Measurements from ENCODE around the gene KIFC3. TPM values are rescaled to one million over a fixed set of nuclear protein-coding genes. Genes with fewer than 3 reads are reported as not detected.
A peak's percentile ranks its signal among the peaks of the same experiment; 100 is the strongest.

Gene KIFC3
- polyA plus RNA-seq, 1 experiment, result 60.5 TPM

- ChIA-PET CTCF (interaction anchor here (0.7 to 1.8 kb wide), 3 partner anchors 140 to 279 kb away, joined by 3 to 4 read pairs (median 4); partner anchors contain the start of gene USB1), POLR2A (no interaction called here)
- TF ChIP-seq, protein P1, sequence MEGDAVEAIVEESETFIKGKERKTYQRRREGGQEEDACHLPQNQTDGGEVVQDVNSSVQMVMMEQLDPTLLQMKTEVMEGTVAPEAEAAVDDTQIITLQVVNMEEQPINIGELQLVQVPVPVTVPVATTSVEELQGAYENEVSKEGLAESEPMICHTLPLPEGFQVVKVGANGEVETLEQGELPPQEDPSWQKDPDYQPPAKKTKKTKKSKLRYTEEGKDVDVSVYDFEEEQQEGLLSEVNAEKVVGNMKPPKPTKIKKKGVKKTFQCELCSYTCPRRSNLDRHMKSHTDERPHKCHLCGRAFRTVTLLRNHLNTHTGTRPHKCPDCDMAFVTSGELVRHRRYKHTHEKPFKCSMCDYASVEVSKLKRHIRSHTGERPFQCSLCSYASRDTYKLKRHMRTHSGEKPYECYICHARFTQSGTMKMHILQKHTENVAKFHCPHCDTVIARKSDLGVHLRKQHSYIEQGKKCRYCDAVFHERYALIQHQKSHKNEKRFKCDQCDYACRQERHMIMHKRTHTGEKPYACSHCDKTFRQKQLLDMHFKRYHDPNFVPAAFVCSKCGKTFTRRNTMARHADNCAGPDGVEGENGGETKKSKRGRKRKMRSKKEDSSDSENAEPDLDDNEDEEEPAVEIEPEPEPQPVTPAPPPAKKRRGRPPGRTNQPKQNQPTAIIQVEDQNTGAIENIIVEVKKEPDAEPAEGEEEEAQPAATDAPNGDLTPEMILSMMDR (IDR thresholded peaks at IDR 0.05; ENCODE audit: insufficient read depth, low read depth, low read length), result peak; percentile 24; the same call in 1 of the 2 replicates
- Histone ChIP-seq H3K4me3 (ENCODE audit: low read depth, low read length) (no peak overlapping the region), H3K27me3 (ENCODE audit: control insufficient read depth, insufficient read depth, low read length) (peaks cover 2% of the 10 kb centered on the region), H3K36me3 (ENCODE audit: control insufficient read depth, insufficient read depth, low read length) (no peaks in the 10 kb centered on the region)
- DNase-seq (ENCODE audit: low read depth), result no peak
These were observed 79.1 kb downstream of the KIFC3 start for GRCh38 chr16:57723170-57723569.

- H3K36me3 ChIP-seq (ENCODE audit: control insufficient read depth, insufficient read depth, low read length), result no peaks in the 10 kb centered on the region
- TF ChIP-seq, protein P1 (IDR thresholded peaks at IDR 0.05; ENCODE audit: insufficient read depth, low read depth, low read length), result no peak
- CTCF ChIA-PET, result interaction anchor here (0.7 to 1.8 kb wide), 4 partner anchors 141 to 279 kb away, joined by 3 to 4 read pairs (median 4); partner anchors contain the start of gene USB1
- peaks cover 2% of the 10 kb centered on the region for H3K27me3 ChIP-seq (ENCODE audit: control insufficient read depth, insufficient read depth, low read length)
- POLR2A ChIA-PET, result no interaction called here
- no peak overlapping the region for H3K4me3 ChIP-seq (ENCODE audit: low read depth, low read length)
- DNase-seq (ENCODE audit: low read depth), result no peak
These were observed 79.6 kb downstream of the KIFC3 start for GRCh38 chr16:57722651-57723050.

GRCh38 chr16:57722210-57722499 lies 80.1 kb downstream of the KIFC3 start:
- TF ChIP-seq, protein P1 (IDR thresholded peaks at IDR 0.05; ENCODE audit: insufficient read depth, low read depth, low read length), result no peak
- Histone ChIP-seq H3K4me3 (ENCODE audit: low read depth, low read length) (no peak overlapping the region), H3K36me3 (ENCODE audit: control insufficient read depth, insufficient read depth, low read length) (no peaks in the 10 kb centered on the region), H3K27me3 (ENCODE audit: control insufficient read depth, insufficient read depth, low read length) (peaks cover 2% of the 10 kb centered on the region)
- ChIA-PET CTCF (interaction anchor here (0.9 to 1.8 kb wide), 2 partner anchors 141 to 145 kb away, joined by 4 read pairs; no protein-coding TSS in a partner anchor), POLR2A (no interaction called here)
- no peak for DNase-seq (ENCODE audit: low read depth)

- TF ChIP-seq, protein P1 (IDR thresholded peaks at IDR 0.05; ENCODE audit: insufficient read depth, low read depth, low read length), result no peak
- Histone ChIP-seq H3K36me3 (ENCODE audit: control insufficient read depth, insufficient read depth, low read length) (no peaks in the 10 kb centered on the region), H3K27me3 (ENCODE audit: control insufficient read depth, insufficient read depth, low read length) (peaks cover 2% of the 10 kb centered on the region), H3K4me3 (ENCODE audit: low read depth, low read length) (no peak overlapping the region)
- ChIA-PET POLR2A (no interaction called here), CTCF (interaction anchor here (0.8 to 1.5 kb wide), 4 partner anchors 14 to 145 kb away, joined by 3 to 7 read pairs (median 4); partner anchors contain the start of gene KATNB1)
- DNase-seq (ENCODE audit: low read depth), result no peak
These were observed 80.7 kb downstream of the KIFC3 start for GRCh38 chr16:57721356-57722209.

- POLR2A ChIA-PET, result no interaction called here
- no peak overlapping the region for H3K4me3 ChIP-seq (ENCODE audit: low read depth, low read length)
These were observed 82.1 kb downstream of the KIFC3 start for GRCh38 chr16:57720142-57720575.

More at GRCh38 chr16:57720142-57720575, 82.1 kb downstream of the KIFC3 start:
- Histone ChIP-seq H3K27me3 (ENCODE audit: control insufficient read depth, insufficient read depth, low read length) (peaks cover 4% of the 10 kb centered on the region; the same call in 1 of the 2 replicates), H3K36me3 (ENCODE audit: control insufficient read depth, insufficient read depth, low read length) (no peaks in the 10 kb centered on the region)
- CTCF ChIA-PET, result interaction anchor here (1.6 to 1.8 kb wide), 2 partner anchors 141 to 144 kb away, joined by 3 to 20 read pairs; no protein-coding TSS in a partner anchor
- DNase-seq (ENCODE audit: low read depth), result no peak
- TF ChIP-seq, protein P1 (IDR thresholded peaks at IDR 0.05; ENCODE audit: insufficient read depth, low read depth, low read length), result peak; percentile 78

Data from BJ (cell line).